ENCODE results near the gene ARHGEF1.
A peak's percentile ranks its signal among the peaks of the same experiment; 100 is the strongest.

ARHGEF1 gene

GRCh38 chr19:41860419-41861115 is 22.4 kb upstream of the ARHGEF1 start:
- H3K36me3 ChIP-seq (replicated peaks) = peaks cover 49% of the 10 kb centered on the region
- TF ChIP-seq CTCF (IDR thresholded peaks at IDR 0.05; ENCODE audit: low read depth, low read length, missing control alignments) = no peak
- peak overlapping the region; percentile 99 for H3K4me3 ChIP-seq (ENCODE audit: low read depth, low read length)
- H3K27ac ChIP-seq = peak overlapping the region; percentile 82
- in situ Hi-C loops (cut with HindIII; ENCODE audit: low pct_ligation_motif_present, low sequenced_read_pairs) = no loop called here
- no peaks in the 10 kb centered on the region for H3K27me3 ChIP-seq (replicated peaks)
- DNase-seq = no peak

GRCh38 chr19:41861116-41861768 is 21.7 kb upstream of the ARHGEF1 start:
- TF ChIP-seq CTCF (IDR thresholded peaks at IDR 0.05; ENCODE audit: low read depth, low read length, missing control alignments) = no peak
- Histone ChIP-seq H3K4me3 (ENCODE audit: low read depth, low read length) (peak overlapping the region; percentile 99), H3K27ac (peak overlapping the region; percentile 82), H3K36me3 (replicated peaks) (peaks cover 54% of the 10 kb centered on the region), H3K27me3 (replicated peaks) (no peaks in the 10 kb centered on the region)
- no peak for DNase-seq
- in situ Hi-C loops (cut with HindIII; ENCODE audit: low pct_ligation_motif_present, low sequenced_read_pairs) = no loop called here

GRCh38 chr19:41861846-41862245 is 21.1 kb upstream of the ARHGEF1 start:
- in situ Hi-C loops (cut with HindIII; ENCODE audit: low pct_ligation_motif_present, low sequenced_read_pairs) = no loop called here
- no peak for TF ChIP-seq CTCF (IDR thresholded peaks at IDR 0.05; ENCODE audit: low read depth, low read length, missing control alignments)
- Histone ChIP-seq H3K27me3 (replicated peaks) (no peaks in the 10 kb centered on the region), H3K27ac (no peak overlapping the region), H3K36me3 (replicated peaks) (peaks cover 60% of the 10 kb centered on the region), H3K4me3 (ENCODE audit: low read depth, low read length) (peak overlapping the region; percentile 99)
- DNase-seq = no peak

- Histone ChIP-seq H3K4me3 (ENCODE audit: low read depth, low read length) (peak overlapping the region; percentile 99), H3K27ac (no peak overlapping the region), H3K27me3 (replicated peaks) (no peaks in the 10 kb centered on the region), H3K36me3 (replicated peaks) (peaks cover 67% of the 10 kb centered on the region)
- in situ Hi-C loops (cut with HindIII; ENCODE audit: low pct_ligation_motif_present, low sequenced_read_pairs) = no loop called here
- no peak for TF ChIP-seq CTCF (IDR thresholded peaks at IDR 0.05; ENCODE audit: low read depth, low read length, missing control alignments)
- DNase-seq = no peak
Measured at GRCh38 chr19:41862445-41862986, 20.5 kb upstream of the ARHGEF1 start.

GRCh38 chr19:41863209-41863931 is 19.6 kb upstream of the ARHGEF1 start:
- TF ChIP-seq CTCF (IDR thresholded peaks at IDR 0.05; ENCODE audit: low read depth, low read length, missing control alignments) = no peak
- peaks cover 75% of the 10 kb centered on the region for H3K36me3 ChIP-seq (replicated peaks)
- no peak for DNase-seq
- in situ Hi-C loops (cut with HindIII; ENCODE audit: low pct_ligation_motif_present, low sequenced_read_pairs) = no loop called here
- H3K27me3 ChIP-seq (replicated peaks) = no peaks in the 10 kb centered on the region
- H3K4me3 ChIP-seq (ENCODE audit: low read depth, low read length) = no peak overlapping the region
- H3K27ac ChIP-seq = no peak overlapping the region

Measured in brain microvascular endothelial cell (primary cell).